Measurements from ENCODE around the gene UQCR11.
"Not testable (repeated sequence)": the region's sequence is repeated elsewhere in the genome, so short reads cannot be mapped to it uniquely, and the experiment has no call there.

Gene UQCR11

DNA sequence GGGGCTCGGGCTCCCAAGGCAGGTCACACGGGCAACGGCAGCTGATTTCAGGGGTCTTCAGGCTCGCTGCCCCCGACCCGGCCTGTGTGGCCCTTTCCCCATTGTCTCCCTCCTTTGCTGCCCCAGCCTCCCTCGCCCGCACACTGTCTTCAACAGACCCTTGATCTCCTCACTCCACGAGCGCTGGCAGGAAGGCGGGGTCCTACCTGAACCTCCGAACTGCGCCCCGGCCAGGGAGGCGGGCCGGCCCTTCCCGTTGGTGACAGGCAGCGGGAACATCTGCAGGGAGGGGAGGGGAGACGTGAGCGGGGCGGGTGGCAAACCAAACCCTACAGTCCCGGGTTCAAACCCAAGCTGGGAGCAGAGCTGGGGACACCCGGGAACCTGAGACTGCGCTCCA, 40.9 kb upstream of the UQCR11 start:
- H3K4me3 Mint-ChIP-seq = no peak overlapping the region
- no peak for ATAC-seq
- H3K27ac Mint-ChIP-seq = no peak overlapping the region
- DNase-seq (ENCODE audit: low spot score in 2 of 2) = no peak
- peaks cover 32% of the 10 kb centered on the region for H3K4me1 Mint-ChIP-seq
- no peaks in the 10 kb centered on the region for H3K9me3 Mint-ChIP-seq
- H3K36me3 Mint-ChIP-seq = peaks cover 75% of the 10 kb centered on the region

DNA sequence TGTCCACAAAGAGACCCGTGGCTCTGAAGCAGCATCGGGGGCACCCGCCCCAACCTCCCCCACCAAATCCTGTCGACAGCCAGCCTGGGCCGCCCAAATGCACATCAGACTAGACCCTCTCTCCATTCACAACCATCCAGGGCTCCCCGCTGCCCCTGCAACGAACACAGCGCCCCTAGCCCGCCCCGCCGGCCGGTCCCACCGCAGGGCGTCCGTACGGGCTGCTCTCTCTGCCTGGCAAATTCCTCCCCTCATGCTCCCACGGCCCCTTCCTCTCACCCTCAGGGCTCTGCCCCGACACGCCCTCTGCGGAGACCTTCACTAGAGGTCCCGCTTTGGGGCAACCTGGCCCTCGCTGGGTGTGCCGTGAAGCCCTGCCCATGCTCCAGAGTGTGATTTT, 40.0 kb upstream of the UQCR11 start:
- H3K27ac Mint-ChIP-seq = no peak overlapping the region

DNA sequence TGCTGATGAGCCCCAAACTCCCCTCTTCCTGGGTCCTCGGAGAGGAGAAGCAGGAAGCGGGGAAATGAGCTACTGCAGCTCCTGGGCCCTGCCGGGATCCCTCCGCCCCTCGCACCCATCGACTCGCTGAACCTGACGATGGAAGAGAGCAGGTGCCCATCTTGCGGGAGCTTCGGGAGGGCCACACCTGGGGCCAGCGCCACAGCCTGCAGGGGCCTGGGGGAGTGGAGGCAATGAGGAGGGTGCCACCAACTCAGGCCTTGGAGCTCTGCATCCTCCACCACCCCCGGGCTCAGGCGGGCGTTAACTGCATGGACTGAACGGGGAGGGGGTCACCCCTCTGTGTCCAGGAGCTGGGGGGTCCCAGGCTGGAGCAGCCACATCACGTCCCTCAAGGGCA, 38.8 kb upstream of the UQCR11 start:
- no peak overlapping the region for H3K27ac Mint-ChIP-seq
- no peak overlapping the region for H3K4me3 Mint-ChIP-seq
- H3K4me1 Mint-ChIP-seq = peaks cover 18% of the 10 kb centered on the region
- ATAC-seq = no peak
- no peak for DNase-seq (ENCODE audit: low spot score in 2 of 2)
- H3K36me3 Mint-ChIP-seq = peaks cover 74% of the 10 kb centered on the region
- no peaks in the 10 kb centered on the region for H3K9me3 Mint-ChIP-seq

More for the DNA sequence above, 40.0 kb upstream of the UQCR11 start:
- H3K9me3 Mint-ChIP-seq = no peaks in the 10 kb centered on the region
- ATAC-seq = no peak
- DNase-seq (ENCODE audit: low spot score in 2 of 2) = no peak
- H3K36me3 Mint-ChIP-seq = peaks cover 75% of the 10 kb centered on the region
- H3K4me1 Mint-ChIP-seq = peaks cover 25% of the 10 kb centered on the region
- H3K4me3 Mint-ChIP-seq = no peak overlapping the region

DNA sequence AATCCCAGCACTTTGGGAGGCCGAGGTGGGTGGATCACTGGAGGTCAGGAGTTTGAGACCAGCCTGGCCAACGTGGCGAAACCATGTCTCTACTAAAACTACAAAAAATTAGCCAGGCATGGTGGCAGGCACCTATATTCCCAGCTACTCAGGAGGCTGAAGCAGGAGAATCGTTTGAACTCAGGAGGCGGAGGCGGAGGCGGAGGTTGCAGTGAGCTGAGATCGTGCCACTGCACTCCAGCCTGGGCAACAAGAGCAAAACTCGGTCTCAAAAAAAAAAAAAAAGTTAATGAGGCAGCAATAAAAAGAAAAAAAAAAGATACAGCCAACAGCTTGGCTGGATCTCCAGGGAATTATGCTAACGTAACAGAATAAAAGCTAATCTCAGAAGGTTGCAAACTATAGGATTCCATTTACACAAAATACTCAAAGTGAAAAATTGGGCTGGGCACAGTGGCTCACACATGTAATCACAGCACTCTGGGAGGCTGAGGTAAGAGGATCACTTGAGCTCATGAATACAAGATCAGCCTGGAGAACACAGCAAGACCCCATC, 35.7 kb upstream of the UQCR11 start:
- H3K4me3 Mint-ChIP-seq; H3K9me3 Mint-ChIP-seq; ATAC-seq; DNase-seq (ENCODE audit: low spot score in 2 of 2); H3K27ac Mint-ChIP-seq: not testable (repeated sequence)
- Mint-ChIP-seq H3K4me1 (peaks cover 13% of the 10 kb centered on the region), H3K36me3 (peaks cover 80% of the 10 kb centered on the region)

DNA sequence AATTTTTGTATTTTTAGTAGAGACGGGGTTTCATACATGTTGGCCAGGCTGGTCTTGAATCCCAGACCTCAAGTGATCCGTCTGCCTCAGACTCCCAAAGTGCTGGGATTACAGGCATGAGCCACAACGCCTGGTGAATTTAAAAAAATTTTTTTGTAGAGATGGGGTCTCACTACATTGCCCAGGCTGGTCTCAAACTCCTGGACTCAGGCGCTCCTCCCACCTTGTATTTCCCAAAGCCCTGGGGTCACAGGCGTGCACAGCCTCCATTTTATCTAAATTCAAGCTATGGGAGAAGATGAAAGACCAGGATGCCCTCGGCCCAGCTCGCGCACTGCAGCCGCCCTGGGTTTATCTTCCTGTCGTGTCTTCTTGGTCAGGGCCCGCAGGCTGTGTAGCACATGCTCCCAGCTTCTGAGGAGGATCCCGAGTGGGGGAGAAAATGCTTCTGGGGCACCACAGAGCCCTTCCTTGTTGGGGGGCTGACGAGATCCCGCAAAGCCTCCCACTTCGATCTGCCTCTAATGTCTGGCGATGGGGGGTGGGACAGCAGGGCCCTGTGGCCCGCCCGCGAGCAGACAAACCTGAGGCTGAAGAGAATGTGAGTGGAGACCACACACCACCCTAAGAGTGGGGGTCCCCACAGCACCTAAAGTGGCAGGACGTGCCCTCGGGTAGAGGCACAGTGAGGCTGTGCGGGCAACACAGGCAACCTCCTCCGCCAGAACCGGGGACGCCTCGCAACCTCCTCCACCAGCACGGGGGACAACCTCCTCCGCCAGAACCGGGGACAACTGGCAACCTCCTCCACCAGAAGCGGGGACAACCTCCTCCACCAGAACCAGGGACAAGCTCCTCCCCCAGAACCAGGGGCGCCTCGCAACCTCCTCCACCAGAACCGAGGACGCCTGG, 31.3 kb upstream of the UQCR11 start:
- ATAC-seq = no peak
- Mint-ChIP-seq H3K27ac (no peak overlapping the region), H3K4me1 (peaks cover 12% of the 10 kb centered on the region), H3K4me3 (no peak overlapping the region), H3K36me3 (peaks cover 72% of the 10 kb centered on the region), H3K9me3 (no peaks in the 10 kb centered on the region)
- no peak for DNase-seq (ENCODE audit: low spot score in 2 of 2)

DNA sequence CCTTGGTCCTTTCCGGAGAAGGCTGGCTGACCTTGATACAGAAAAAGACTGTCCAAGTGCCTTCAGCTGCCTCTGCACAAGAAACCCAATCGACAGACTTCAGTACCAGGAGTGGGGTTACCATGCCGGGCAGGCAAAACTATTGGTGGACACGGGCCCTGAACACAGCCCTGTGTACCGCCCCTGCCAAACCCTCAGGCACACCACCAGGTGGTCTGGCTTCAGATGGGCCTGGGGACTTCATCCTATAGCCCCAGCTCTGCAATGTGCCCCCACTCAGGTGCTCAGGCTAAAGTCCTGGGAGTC, 29.6 kb upstream of the UQCR11 start:
- ATAC-seq (no peak), DNase-seq (ENCODE audit: low spot score in 2 of 2) (no peak)
- H3K36me3 Mint-ChIP-seq = peaks cover 62% of the 10 kb centered on the region
- no peak overlapping the region for H3K27ac Mint-ChIP-seq
- no peak overlapping the region for H3K4me3 Mint-ChIP-seq
- H3K4me1 Mint-ChIP-seq = peaks cover 11% of the 10 kb centered on the region
- H3K9me3 Mint-ChIP-seq = no peaks in the 10 kb centered on the region

DNA sequence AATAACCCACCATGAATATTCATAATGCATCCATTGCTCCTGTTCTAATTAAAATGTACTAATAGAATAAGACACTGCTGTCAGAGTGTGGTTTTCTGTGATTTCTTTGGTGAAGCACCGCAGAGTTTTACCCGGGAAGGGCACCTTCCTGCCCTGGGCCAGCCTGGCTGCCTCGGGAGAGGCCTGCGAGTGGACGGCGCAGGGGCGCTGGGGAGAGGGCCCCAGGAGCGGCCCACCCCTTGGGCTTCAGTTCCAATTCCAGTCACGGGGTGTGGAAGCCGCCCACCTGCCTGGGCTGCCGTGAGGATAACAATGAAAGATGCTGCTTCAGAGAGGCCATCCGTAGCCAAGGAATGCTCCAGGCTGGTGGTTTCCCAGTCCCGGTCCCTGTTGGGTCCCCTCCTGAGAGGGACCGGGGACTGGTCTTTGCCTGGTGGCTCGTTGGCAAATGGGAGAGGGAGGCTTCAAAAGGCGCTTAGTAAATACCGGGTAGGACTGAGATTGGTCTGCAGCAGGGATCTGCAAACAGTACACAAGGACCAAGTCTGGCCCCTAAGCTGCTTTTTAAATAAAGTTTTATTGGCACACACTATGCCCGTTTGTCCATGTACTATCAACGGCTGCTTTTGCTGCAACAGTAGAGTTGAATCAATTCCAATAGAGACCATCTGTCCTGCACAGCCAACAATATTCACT, 29.1 kb upstream of the UQCR11 start:
- Mint-ChIP-seq H3K27ac (no peak overlapping the region), H3K9me3 (no peaks in the 10 kb centered on the region)

DNA sequence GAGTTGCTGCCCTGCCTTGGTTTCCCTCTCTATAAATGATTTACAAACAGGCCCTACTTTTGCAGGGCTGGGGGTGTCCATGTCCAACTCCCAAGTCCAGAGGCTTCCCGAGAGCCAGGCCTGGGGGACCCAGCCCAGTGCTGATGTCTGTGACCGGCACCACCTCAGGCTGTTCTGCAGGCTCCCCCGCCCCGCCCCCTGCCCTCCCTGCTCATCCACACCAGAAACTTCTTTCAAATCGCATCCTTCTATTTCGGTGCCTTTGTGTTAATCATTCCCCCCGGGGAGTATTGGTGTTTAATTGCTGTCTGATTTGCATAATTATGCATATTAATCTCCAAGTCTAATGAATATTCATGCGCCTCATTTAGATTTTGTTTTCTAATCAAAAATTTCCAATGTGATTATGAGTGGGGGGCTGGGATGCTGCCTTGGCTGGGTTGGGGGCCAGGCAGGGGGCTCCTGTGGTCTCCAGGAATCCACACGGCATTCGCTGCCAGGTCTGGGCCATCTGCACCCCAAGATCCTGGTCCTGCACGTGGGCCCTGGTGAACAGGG, 28.1 kb upstream of the UQCR11 start:
- no peak overlapping the region for H3K4me3 Mint-ChIP-seq
- H3K4me1 Mint-ChIP-seq = peaks cover 6% of the 10 kb centered on the region
- H3K27ac Mint-ChIP-seq = no peak overlapping the region
- no peaks in the 10 kb centered on the region for H3K9me3 Mint-ChIP-seq
- no peak for DNase-seq (ENCODE audit: low spot score in 2 of 2)
- no peak for ATAC-seq
- H3K36me3 Mint-ChIP-seq = peaks cover 46% of the 10 kb centered on the region

More for the DNA sequence above, 29.1 kb upstream of the UQCR11 start:
- Mint-ChIP-seq H3K36me3 (peaks cover 57% of the 10 kb centered on the region), H3K4me1 (peaks cover 6% of the 10 kb centered on the region), H3K4me3 (no peak overlapping the region)
- DNase-seq (ENCODE audit: low spot score in 2 of 2) (no peak), ATAC-seq (no peak)

DNA sequence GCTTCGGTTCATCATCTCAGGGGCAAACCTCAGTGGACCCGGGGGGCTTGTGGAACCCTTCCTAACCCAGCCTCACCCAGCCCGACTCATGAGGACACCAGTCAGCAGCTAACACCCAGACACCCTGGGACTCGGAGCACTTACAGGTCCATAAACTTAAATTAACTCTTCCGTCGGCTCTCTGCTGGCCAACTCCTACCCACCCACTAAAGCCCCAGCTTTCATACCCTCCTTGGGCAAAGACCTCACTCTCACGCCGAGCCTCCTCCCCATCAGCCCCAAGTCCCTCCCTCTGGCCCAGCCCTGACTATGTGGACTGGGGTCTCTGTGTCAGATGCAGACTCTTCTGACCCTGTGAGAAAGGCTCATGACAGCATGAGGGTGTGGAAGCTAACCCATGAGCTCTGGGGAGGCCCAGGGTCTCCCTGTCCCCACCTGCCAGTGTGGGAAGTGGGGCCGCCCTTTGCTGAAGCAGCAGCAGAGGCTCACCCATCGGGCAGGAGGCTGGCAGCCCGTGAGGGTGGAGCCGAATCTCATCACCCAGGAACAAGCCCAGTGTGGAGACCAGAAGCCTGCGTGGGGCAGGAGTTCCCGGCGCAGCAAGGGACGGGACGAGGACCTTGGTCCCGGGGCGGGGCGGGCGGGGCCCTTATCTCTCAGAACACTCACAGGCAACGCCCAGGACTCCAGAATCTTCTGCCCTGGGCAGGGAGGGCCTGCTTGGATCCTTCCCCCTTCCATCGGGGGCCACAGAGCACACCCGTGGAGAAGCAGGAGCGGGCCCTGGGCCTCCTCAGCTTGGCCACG, 27.4 kb upstream of the UQCR11 start:
- Mint-ChIP-seq H3K9me3 (no peaks in the 10 kb centered on the region), H3K4me3 (no peak overlapping the region), H3K36me3 (peaks cover 39% of the 10 kb centered on the region), H3K27ac (peak overlapping the region; percentile 48), H3K4me1 (peaks cover 6% of the 10 kb centered on the region)
- no peak for DNase-seq (ENCODE audit: low spot score in 2 of 2)
- ATAC-seq = no peak

DNA sequence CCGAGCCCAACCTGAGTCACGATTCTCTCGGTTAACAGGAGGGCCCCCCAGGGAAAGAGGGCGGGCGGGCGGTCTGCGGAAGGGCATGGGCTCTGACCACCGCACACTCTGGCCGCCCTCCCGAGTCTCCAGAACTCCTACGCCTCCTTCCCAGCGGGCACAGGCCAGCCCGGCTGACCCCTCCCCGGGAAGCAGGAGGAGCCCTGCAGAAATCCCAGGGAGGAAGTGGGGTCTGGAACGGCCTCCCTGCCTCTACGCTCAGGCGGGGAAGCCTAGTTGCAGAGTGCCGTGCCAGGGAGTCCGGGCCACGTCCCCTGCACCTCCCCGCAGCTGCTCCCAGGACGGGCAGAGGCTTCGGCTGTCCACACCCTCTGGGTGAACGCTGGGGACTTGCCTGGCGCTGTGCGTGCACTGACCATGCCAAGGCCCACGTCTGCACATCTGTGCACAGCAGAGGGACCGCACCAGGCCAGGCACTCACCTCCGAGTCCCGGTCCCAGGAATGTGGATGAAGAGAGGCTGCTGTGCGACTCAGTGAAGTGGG, 26.4 kb upstream of the UQCR11 start:
- Mint-ChIP-seq H3K4me1 (peaks cover 6% of the 10 kb centered on the region), H3K36me3 (peaks cover 32% of the 10 kb centered on the region), H3K4me3 (no peak overlapping the region), H3K9me3 (no peaks in the 10 kb centered on the region), H3K27ac (no peak overlapping the region)
- ATAC-seq = no peak
- DNase-seq (ENCODE audit: low spot score in 2 of 2) = no peak

DNA sequence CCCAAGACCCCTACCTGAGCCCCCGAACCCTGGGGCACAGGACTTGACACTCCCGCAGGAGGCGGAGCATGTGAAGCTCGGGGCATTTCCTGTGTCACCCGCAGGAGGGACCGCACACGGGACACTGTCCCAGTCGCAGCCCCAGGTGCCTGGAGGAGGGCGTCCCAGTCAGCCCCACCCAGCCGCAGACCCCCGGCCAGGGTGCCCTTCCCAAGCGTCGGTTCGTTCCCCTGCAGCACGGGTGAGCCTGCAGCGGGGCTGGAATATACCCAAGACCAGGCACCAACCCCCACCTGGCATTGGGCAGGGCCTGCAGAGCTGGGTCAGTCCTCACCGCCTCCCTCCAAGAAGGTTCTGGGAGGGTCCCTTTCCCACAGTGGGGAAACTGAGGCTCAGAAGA, 25.5 kb upstream of the UQCR11 start:
- peaks cover 29% of the 10 kb centered on the region for H3K36me3 Mint-ChIP-seq
- no peak overlapping the region for H3K27ac Mint-ChIP-seq
- ATAC-seq (no peak), DNase-seq (ENCODE audit: low spot score in 2 of 2) (no peak)
- no peaks in the 10 kb centered on the region for H3K9me3 Mint-ChIP-seq
- H3K4me3 Mint-ChIP-seq = no peak overlapping the region
- peaks cover 4% of the 10 kb centered on the region for H3K4me1 Mint-ChIP-seq

DNA sequence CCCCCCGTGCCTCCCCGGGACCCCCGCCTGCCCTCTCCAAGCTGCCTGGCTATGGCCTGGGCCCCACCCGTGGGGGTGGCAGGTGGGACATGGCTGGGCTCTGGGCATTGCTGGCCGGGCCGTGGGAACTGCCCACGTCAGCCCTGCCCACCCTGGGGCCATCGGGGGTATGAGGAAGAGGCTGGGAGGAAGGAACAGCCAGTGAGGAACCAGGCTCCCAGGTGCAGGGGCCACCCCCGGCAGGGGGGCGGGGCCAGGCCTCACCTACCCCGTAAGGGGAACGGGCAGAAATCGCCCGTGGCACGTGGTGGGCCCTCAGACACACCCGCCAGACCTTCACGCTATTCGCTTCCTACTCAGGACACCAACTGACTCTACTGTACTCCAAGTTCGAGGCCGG, 24.8 kb upstream of the UQCR11 start:
- H3K4me1 Mint-ChIP-seq = no peaks in the 10 kb centered on the region
- H3K4me3 Mint-ChIP-seq = no peak overlapping the region
- ATAC-seq (no peak), DNase-seq (ENCODE audit: low spot score in 2 of 2) (no peak)
- no peak overlapping the region for H3K27ac Mint-ChIP-seq
- H3K9me3 Mint-ChIP-seq = no peaks in the 10 kb centered on the region
- H3K36me3 Mint-ChIP-seq = peaks cover 28% of the 10 kb centered on the region

DNA sequence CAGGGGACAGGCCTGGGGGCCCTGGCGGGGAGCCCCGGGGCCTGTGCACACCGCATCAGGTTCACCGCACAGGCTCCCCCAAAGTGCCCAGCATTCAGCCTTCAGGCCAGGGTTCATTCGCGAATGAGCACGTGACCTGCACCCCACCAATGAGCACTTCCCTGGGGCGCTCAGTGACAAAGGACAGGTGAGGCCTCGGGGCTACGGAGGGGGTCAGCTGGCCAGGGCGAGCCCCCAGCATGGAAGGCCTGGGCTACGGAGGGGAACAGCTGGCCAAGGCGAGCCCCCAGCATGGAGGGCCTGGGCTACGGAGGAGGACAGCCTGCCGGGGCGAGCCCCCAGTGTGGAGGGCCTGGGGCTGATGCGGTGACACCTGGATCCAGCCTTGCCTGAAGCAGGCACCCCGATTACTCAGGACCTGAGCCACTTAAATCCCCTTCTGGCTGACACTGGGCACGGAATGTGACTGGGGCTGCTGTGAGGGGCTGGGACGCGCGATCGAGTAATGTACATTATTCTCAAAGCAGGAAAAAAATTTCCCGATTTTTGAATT, 24.1 kb upstream of the UQCR11 start:
- no peak for DNase-seq (ENCODE audit: low spot score in 2 of 2)
- H3K4me1 Mint-ChIP-seq = no peaks in the 10 kb centered on the region
- no peak overlapping the region for H3K27ac Mint-ChIP-seq
- ATAC-seq = no peak
- H3K36me3 Mint-ChIP-seq = peaks cover 28% of the 10 kb centered on the region
- H3K4me3 Mint-ChIP-seq = no peak overlapping the region
- H3K9me3 Mint-ChIP-seq = no peaks in the 10 kb centered on the region

DNA sequence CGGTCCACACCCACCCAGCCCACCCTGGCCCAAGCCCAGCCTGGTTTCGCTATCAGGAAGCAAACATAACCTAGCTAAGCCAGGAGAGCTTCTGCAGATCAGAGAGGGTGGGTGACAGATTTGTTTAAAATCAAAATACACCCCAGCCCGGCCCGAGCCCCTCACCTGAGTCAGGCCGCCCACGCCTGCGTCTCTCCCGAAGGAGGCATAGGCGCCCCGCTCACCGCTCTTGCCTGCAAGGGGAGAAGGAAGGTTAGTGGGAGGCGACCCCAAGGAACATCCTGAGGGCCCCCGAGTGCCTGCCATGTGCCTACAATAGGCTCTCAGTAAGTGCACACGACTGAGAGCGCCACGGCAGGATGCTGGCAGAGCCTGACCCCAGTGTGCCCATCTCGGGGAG, 21.9 kb upstream of the UQCR11 start:
- H3K9me3 Mint-ChIP-seq = no peaks in the 10 kb centered on the region
- DNase-seq (ENCODE audit: low spot score in 2 of 2) (no peak), ATAC-seq (no peak)
- H3K4me3 Mint-ChIP-seq = no peak overlapping the region
- H3K4me1 Mint-ChIP-seq = peaks cover 5% of the 10 kb centered on the region
- no peak overlapping the region for H3K27ac Mint-ChIP-seq
- H3K36me3 Mint-ChIP-seq = peaks cover 40% of the 10 kb centered on the region

Data from stimulated activated effector memory CD8-positive, alpha-beta T cell treated with anti-CD3 and anti-CD28 coated beads, Interleukin-12 subunit alpha, Interleukin-12 subunit beta, amount 100 ng/mL, for 72 hours (primary cell).